Measurements from ENCODE around the gene ARL4A. TPM values are rescaled to one million over a fixed set of nuclear protein-coding genes. Genes with fewer than 3 reads are reported as not detected.

Gene ARL4A
- total and polyA plus RNA-seq, 9 of the 15 experiments (the other 6 are each of a cell fraction or from before 2014, with no cell fraction given) = 118 to 688 (median 172) TPM

DNA sequence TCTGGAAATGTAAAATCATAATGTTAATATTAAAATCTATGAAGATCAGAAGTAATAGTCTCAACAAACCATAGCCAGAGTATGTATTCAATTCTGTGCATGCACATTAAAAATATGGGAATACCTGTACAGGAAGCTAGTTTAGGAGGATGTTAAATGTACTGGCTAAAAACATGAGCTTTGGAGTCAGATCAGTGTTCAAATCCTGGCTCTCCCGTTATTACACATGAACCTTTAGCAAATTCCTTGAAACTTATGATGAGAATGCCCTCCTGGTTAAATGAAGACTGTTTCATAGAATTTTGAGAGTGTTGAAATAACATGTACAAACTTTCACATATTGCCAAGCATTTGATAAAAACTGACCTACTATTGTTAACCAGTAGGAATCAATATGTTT, 4.6 kb downstream of the ARL4A start (continued):
- TF ChIP-seq, protein P1, sequence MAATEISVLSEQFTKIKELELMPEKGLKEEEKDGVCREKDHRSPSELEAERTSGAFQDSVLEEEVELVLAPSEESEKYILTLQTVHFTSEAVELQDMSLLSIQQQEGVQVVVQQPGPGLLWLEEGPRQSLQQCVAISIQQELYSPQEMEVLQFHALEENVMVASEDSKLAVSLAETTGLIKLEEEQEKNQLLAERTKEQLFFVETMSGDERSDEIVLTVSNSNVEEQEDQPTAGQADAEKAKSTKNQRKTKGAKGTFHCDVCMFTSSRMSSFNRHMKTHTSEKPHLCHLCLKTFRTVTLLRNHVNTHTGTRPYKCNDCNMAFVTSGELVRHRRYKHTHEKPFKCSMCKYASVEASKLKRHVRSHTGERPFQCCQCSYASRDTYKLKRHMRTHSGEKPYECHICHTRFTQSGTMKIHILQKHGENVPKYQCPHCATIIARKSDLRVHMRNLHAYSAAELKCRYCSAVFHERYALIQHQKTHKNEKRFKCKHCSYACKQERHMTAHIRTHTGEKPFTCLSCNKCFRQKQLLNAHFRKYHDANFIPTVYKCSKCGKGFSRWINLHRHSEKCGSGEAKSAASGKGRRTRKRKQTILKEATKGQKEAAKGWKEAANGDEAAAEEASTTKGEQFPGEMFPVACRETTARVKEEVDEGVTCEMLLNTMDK (IDR thresholded peaks at IDR 0.05; ENCODE audit: borderline replicate concordance, insufficient read depth, low read depth, low read length, poor library complexity, severe bottlenecking) = no peak
- TF ChIP-seq CCAR2 (IDR thresholded peaks at IDR 0.05; ENCODE audit: low read depth, low read length) (no peak), POLR2B (IDR thresholded peaks at IDR 0.05; ENCODE audit: low read depth, partially characterized antibody) (peak; percentile 21), ZNF696 (CRISPR knock-in tag; conservative IDR thresholded peaks at IDR 0.05) (no peak), ZNF165 (CRISPR knock-in tag; IDR thresholded peaks at IDR 0.05; ENCODE audit: borderline replicate concordance) (no peak), HNRNPK (IDR thresholded peaks at IDR 0.05; ENCODE audit: low read depth, low read length, poor library complexity, severe bottlenecking) (no peak), NFATC3 (IDR thresholded peaks at IDR 0.05) (0 out of 2 replicates have a peak, but pooled peaks have one; percentile 38), RBBP5 (IDR thresholded peaks at IDR 0.05; ENCODE audit: borderline replicate concordance, insufficient read depth, low read length, poor library complexity, severe bottlenecking) (no peak), TAF15 (IDR thresholded peaks at IDR 0.05; ENCODE audit: low read depth, low read length) (no peak)
- TF ChIP-seq, protein P2, sequence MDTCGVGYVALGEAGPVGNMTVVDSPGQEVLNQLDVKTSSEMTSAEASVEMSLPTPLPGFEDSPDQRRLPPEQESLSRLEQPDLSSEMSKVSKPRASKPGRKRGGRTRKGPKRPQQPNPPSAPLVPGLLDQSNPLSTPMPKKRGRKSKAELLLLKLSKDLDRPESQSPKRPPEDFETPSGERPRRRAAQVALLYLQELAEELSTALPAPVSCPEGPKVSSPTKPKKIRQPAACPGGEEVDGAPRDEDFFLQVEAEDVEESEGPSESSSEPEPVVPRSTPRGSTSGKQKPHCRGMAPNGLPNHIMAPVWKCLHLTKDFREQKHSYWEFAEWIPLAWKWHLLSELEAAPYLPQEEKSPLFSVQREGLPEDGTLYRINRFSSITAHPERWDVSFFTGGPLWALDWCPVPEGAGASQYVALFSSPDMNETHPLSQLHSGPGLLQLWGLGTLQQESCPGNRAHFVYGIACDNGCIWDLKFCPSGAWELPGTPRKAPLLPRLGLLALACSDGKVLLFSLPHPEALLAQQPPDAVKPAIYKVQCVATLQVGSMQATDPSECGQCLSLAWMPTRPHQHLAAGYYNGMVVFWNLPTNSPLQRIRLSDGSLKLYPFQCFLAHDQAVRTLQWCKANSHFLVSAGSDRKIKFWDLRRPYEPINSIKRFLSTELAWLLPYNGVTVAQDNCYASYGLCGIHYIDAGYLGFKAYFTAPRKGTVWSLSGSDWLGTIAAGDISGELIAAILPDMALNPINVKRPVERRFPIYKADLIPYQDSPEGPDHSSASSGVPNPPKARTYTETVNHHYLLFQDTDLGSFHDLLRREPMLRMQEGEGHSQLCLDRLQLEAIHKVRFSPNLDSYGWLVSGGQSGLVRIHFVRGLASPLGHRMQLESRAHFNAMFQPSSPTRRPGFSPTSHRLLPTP (IDR thresholded peaks at IDR 0.05; ENCODE audit: borderline replicate concordance, extremely low read depth, insufficient read length) = no peak
- TF ChIP-seq, protein P3, sequence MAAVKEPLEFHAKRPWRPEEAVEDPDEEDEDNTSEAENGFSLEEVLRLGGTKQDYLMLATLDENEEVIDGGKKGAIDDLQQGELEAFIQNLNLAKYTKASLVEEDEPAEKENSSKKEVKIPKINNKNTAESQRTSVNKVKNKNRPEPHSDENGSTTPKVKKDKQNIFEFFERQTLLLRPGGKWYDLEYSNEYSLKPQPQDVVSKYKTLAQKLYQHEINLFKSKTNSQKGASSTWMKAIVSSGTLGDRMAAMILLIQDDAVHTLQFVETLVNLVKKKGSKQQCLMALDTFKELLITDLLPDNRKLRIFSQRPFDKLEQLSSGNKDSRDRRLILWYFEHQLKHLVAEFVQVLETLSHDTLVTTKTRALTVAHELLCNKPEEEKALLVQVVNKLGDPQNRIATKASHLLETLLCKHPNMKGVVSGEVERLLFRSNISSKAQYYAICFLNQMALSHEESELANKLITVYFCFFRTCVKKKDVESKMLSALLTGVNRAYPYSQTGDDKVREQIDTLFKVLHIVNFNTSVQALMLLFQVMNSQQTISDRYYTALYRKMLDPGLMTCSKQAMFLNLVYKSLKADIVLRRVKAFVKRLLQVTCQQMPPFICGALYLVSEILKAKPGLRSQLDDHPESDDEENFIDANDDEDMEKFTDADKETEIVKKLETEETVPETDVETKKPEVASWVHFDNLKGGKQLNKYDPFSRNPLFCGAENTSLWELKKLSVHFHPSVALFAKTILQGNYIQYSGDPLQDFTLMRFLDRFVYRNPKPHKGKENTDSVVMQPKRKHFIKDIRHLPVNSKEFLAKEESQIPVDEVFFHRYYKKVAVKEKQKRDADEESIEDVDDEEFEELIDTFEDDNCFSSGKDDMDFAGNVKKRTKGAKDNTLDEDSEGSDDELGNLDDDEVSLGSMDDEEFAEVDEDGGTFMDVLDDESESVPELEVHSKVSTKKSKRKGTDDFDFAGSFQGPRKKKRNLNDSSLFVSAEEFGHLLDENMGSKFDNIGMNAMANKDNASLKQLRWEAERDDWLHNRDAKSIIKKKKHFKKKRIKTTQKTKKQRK (IDR thresholded peaks at IDR 0.05; ENCODE audit: borderline replicate concordance, low read depth, low read length) = no peak
